Testis (tissue), 2 donors: Measurements from ENCODE around the gene TGM6.

Experiments used
- CTCF ChIP-seq, 3 experiments: fragments of 450-650 bp in 2 of 3; fragments of 200-600 bp in 1 of 3; sonication (generic) in 1 of 3; IDR thresholded peaks; one replicate each; pipeline ENCODE4 v1.5.1; 2016 to 2019; ENCODE audit warnings: antibody characterized with exemption in 3 of 3, mild to moderate bottlenecking in 2 of 3, moderate library complexity in 1 of 3
- POLR2A ChIP-seq: fragments of 450-650 bp; IDR thresholded peaks from one replicate; pipeline ENCODE4 v1.6.1; 2017; ENCODE audit warnings: antibody characterized with exemption, mild to moderate bottlenecking, moderate library complexity

GRCh38 chr20:2396241-2396814, 15.6 kb downstream of the TGM6 start:
- TF ChIP-seq CTCF (IDR thresholded peaks at IDR 0.05): no peak
- no peak for TF ChIP-seq POLR2A
